ENCODE data around the gene SLC7A7.

GRCh38 chr14:22773162-22774010, 41.8 kb downstream of the SLC7A7 start:
- TF ChIP-seq CTCF (IDR thresholded peaks at IDR 0.05; ENCODE audit: low read length) (no peak), EZH2 (optimal IDR thresholded peaks at IDR 0.05; ENCODE audit: low read depth, low read length) (no peak)
